ENCODE measurements around the gene CX3CL1.

The CX3CL1 gene

GRCh38 chr16:57411362-57411976 lies 39.2 kb downstream of the CX3CL1 start:
- TF ChIP-seq CTCF (IDR thresholded peaks at IDR 0.05; ENCODE audit: control insufficient read depth, insufficient read depth, low read depth, low read length, missing control alignments), result no peak
- H3K4me3 ChIP-seq (ENCODE audit: control insufficient read depth, low read depth, low read length), result no peak overlapping the region
- no peak for DNase-seq (ENCODE audit: low read depth)

DNA sequence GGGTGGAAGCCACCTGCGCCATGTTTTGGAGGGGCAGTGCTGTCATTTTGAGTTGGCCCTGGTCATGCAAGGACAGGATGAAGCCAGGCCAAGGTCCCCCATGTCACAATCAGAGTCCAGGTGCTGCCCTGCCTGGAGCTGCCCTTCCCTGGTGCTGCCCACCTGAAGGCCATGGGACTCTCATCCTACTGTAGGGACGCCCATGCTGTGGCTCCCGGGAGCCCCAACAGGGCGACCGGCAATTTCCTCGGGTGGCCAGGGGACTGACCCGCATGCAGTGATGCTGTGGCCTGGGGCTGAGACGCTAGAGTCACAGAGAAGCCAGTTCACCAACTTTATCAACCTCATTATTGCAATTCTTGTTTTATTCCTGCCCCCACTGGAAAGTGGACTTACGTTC lies 40.3 kb downstream of the CX3CL1 start:
- no peak overlapping the region for H3K4me3 ChIP-seq (ENCODE audit: control insufficient read depth, low read depth, low read length)
- no peak for TF ChIP-seq CTCF (IDR thresholded peaks at IDR 0.05; ENCODE audit: control insufficient read depth, insufficient read depth, low read depth, low read length, missing control alignments)
- no peak for DNase-seq (ENCODE audit: low read depth)

DNA sequence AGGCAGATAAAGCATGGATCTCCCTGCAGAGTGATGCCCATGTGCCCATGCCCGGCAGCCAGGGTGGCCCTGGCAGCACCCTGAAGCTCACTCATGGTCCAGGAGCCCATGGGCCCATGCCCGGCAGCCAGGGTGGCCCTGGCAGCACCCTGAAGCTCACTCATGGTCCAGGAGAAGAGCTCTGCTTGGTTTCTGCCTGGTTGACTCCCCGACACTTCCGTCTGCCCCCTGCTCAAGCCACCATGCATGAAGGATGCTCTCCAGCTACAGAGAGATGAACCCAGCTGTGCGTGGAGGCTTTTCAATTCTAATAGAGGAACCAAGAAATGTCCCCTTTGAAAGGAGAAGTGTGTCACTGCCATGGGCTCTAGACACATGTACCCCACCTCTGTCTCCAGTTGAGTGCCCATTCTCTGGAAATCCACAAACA lies 41.0 kb downstream of the CX3CL1 start:
- no peak for DNase-seq (ENCODE audit: low read depth)
- no peak for TF ChIP-seq CTCF (IDR thresholded peaks at IDR 0.05; ENCODE audit: control insufficient read depth, insufficient read depth, low read depth, low read length, missing control alignments)
- H3K4me3 ChIP-seq (ENCODE audit: control insufficient read depth, low read depth, low read length), result no peak overlapping the region

- H3K4me3 ChIP-seq (ENCODE audit: control insufficient read depth, low read depth, low read length), result no peak overlapping the region
- TF ChIP-seq CTCF (IDR thresholded peaks at IDR 0.05; ENCODE audit: control insufficient read depth, insufficient read depth, low read depth, low read length, missing control alignments), result no peak
- DNase-seq (ENCODE audit: low read depth), result no peak
Observed at GRCh38 chr16:57413733-57414132, 41.4 kb downstream of the CX3CL1 start.

DNA sequence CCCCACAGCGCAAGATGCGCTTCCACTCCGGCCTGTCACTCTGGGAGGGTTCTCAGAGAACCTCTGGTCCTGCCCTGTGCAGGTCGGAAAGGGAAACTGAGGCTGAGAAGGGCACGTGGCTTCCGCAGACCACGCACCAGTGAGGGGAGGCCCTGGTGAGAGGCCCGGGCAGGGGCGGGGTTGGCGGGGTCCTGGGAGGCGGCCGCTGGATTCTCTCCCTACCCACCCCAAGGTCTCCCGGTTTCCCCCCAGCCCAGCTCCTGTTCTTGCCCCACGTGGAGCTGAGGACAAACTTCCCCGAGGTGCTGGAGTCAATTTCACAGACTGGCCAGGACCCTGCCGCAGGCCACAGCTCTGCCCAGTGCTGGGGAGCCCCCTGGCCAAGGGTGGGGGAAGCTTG lies 43.8 kb downstream of the CX3CL1 start:
- no peak overlapping the region for H3K4me3 ChIP-seq (ENCODE audit: control insufficient read depth, low read depth, low read length)
- TF ChIP-seq CTCF (IDR thresholded peaks at IDR 0.05; ENCODE audit: control insufficient read depth, insufficient read depth, low read depth, low read length, missing control alignments), result no peak
- DNase-seq (ENCODE audit: low read depth), result no peak

DNA sequence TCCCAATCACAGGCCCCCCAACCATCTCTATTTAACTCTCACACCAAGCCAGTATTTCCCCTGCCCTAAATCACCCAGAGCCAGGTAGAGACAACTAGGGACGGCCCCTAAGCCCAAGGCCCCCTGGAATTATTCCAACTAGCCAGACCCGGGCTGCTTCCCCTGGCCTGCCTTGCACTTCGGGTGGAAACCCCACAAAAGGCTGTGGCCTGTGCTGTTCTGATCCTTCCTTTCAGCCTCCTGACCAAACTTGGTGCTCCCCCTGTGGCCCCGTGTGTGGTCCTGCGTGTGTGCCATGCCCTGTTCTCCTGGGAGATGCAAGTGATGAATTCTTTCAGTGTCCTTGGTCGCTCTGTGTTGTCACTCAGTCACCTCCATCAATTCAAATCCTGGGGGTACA lies 47.2 kb downstream of the CX3CL1 start:
- TF ChIP-seq CTCF (IDR thresholded peaks at IDR 0.05; ENCODE audit: control insufficient read depth, insufficient read depth, low read depth, low read length, missing control alignments), result no peak
- H3K4me3 ChIP-seq (ENCODE audit: control insufficient read depth, low read depth, low read length), result no peak overlapping the region
- no peak for DNase-seq (ENCODE audit: low read depth)

Data from AG09309 (cell line).